Neural cell (in vitro differentiated cells): ENCODE measurements around the gene NFIA. TPM values are rescaled to one million over a fixed set of nuclear protein-coding genes. Genes with fewer than 3 reads are reported as not detected.

Experiments used
- H2AFZ ChIP-seq: fragments of 200-600, 300-800 bp; sonication (generic), shearing (Covaris generic); 2 replicates; pipeline ENCODE4 v1.6.0; 2014; ENCODE audit warnings: low read depth, mild to moderate bottlenecking, antibody characterized with exemption, low read length, moderate library complexity
- H3F3A ChIP-seq: fragments of 200-600 bp; shearing (Covaris generic); 2 replicates; pipeline ENCODE4 v1.6.1; 2016; ENCODE audit warnings: mild to moderate bottlenecking, moderate library complexity, mixed read lengths, antibody characterized with exemption, low read length; ENCODE audit not compliant: insufficient read depth, poor library complexity, severe bottlenecking
- H3K27ac ChIP-seq: fragments of 200-600, 300-800 bp; sonication (generic), shearing (Covaris generic); 2 replicates; pipeline ENCODE4 v1.5.1; 2014; ENCODE audit warnings: mild to moderate bottlenecking, low read length, moderate library complexity
- H3K27me3 ChIP-seq: fragments of 300-800, 200-600 bp; sonication (generic), shearing (Covaris generic); 2 replicates; pipeline ENCODE4 v1.6.0; 2014; ENCODE audit warnings: mild to moderate bottlenecking, low read depth, low read length, moderate library complexity; ENCODE audit not compliant: insufficient read depth
- H3K36me3 ChIP-seq: fragments of 300-800, 200-600 bp; sonication (generic), shearing (Covaris generic); 2 replicates; pipeline ENCODE4 v1.5.1; 2014; ENCODE audit warnings: mild to moderate bottlenecking, antibody characterized with exemption, low read length, moderate library complexity; ENCODE audit not compliant: insufficient read depth
- H3K4me2 ChIP-seq: fragments of 300-800, 200-600 bp; sonication (generic), shearing (Covaris generic); 2 replicates; pipeline ENCODE4 v1.6.0; 2014; ENCODE audit warnings: mild to moderate bottlenecking, low read length
- H3K4me3 ChIP-seq: fragments of 300-800, 200-600 bp; sonication (generic), shearing (Covaris generic); 2 replicates; pipeline ENCODE4 v1.5.1; 2014; ENCODE audit warnings: mild to moderate bottlenecking, low read length, moderate library complexity
- H3K79me2 ChIP-seq: fragments of 200-600 bp; shearing (Covaris generic); replicated peaks from 2 replicates; pipeline ENCODE4 v1.6.0; 2014; ENCODE audit warnings: mild to moderate bottlenecking, low read length, moderate library complexity; ENCODE audit not compliant: insufficient read depth
- H3K9ac ChIP-seq: fragments of 300-800, 200-600 bp; sonication (generic), shearing (Covaris generic); 2 replicates; pipeline ENCODE4 v1.6.1; 2016; ENCODE audit warnings: mild to moderate bottlenecking, low read length, mixed read lengths
- H3K9me2 ChIP-seq: fragments of 200-600 bp; shearing (Covaris generic); 2 replicates; pipeline ENCODE4 v1.6.1; 2016; ENCODE audit warnings: mild to moderate bottlenecking, low read length, mixed read lengths; ENCODE audit not compliant: insufficient read depth
- H3K9me3 ChIP-seq: fragments of 200-600, 300-800 bp; sonication (generic), shearing (Covaris generic); 2 replicates; pipeline ENCODE4 v1.6.1; 2016; ENCODE audit warnings: mild to moderate bottlenecking, mixed run types, low read length, moderate library complexity, mixed read lengths
- H4K20me1 ChIP-seq: fragments of 200-600 bp; shearing (Covaris generic); 2 replicates; pipeline ENCODE4 v1.6.1; 2016; ENCODE audit warnings: mild to moderate bottlenecking, mixed run types; ENCODE audit not compliant: insufficient read depth
- EP300 ChIP-seq: fragments of 450-650 bp; conservative IDR thresholded peaks from 2 replicates; pipeline ENCODE4 v1.6.1; 2014; ENCODE audit warnings: antibody characterized with exemption, mild to moderate bottlenecking, moderate library complexity; ENCODE audit not compliant: poor library complexity, severe bottlenecking
- EZH2 ChIP-seq: fragments of 200-600, 300-800 bp; shearing (Covaris generic), sonication (generic); IDR thresholded peaks from 2 replicates; pipeline ENCODE4 v1.6.1; 2014; ENCODE audit warnings: antibody characterized with exemption, low read length, borderline replicate concordance, mild to moderate bottlenecking; ENCODE audit not compliant: insufficient read depth, poor library complexity, severe bottlenecking
- MXI1 ChIP-seq: fragments of 450-650 bp; conservative IDR thresholded peaks from 2 replicates; pipeline ENCODE4 v1.6.1; 2014; ENCODE audit warnings: antibody characterized with exemption, mild to moderate bottlenecking; ENCODE audit not compliant: poor library complexity, severe bottlenecking
- POLR2AphosphoS5 ChIP-seq: IDR thresholded peaks from 2 replicates; pipeline ENCODE4 v1.6.1; 2012
- RAD21 ChIP-seq: fragments of 450-650 bp; conservative IDR thresholded peaks from 2 replicates; pipeline ENCODE4 v1.6.1; 2014; ENCODE audit warnings: antibody characterized with exemption, mild to moderate bottlenecking, moderate library complexity
- REST ChIP-seq: IDR thresholded peaks from 2 replicates; pipeline ENCODE4 v1.6.1; 2012; ENCODE audit warnings: borderline replicate concordance
- SMC3 ChIP-seq: fragments of 450-650 bp; conservative IDR thresholded peaks from 2 replicates; pipeline ENCODE4 v1.6.1; 2014; ENCODE audit warnings: antibody characterized with exemption, mild to moderate bottlenecking, moderate library complexity; ENCODE audit not compliant: poor library complexity
- TAF1 ChIP-seq: IDR thresholded peaks from 2 replicates; pipeline ENCODE4 v1.6.1; 2012; ENCODE audit warnings: low read depth
- polyA plus RNA-seq: library from polyadenylated mRNA; depleted of rRNA; stranded (reverse); fragments of >200 nt; gene quantifications from 2 replicates; pipeline ENCODE4 v1.2.3, GENCODE V29; 2014
- TF ChIP-seq, protein P1 (sequence below): fragments of 450-650 bp; IDR thresholded peaks from 2 replicates; pipeline ENCODE4 v1.5.1; 2014; ENCODE audit warnings: antibody characterized with exemption, mild to moderate bottlenecking, moderate library complexity; ENCODE audit not compliant: poor library complexity, severe bottlenecking

The NFIA gene
- polyA plus RNA-seq, 1 donor from 2014 or later = 0.47 TPM

GRCh38 chr1:61132645-61133334, 50.4 kb downstream of the NFIA start:
- no peaks in the 10 kb centered on the region for H3K9me3 ChIP-seq
- no peaks in the 10 kb centered on the region for H3K27me3 ChIP-seq
- H4K20me1 ChIP-seq = no peaks in the 10 kb centered on the region
- no peak overlapping the region for H3K4me3 ChIP-seq
- no peak overlapping the region for H3K9ac ChIP-seq
- no peaks in the 10 kb centered on the region for H3K36me3 ChIP-seq
- no peak for TF ChIP-seq RAD21
- TF ChIP-seq TAF1 = no peak
- no peak for TF ChIP-seq EP300
- no peak for TF ChIP-seq POLR2AphosphoS5
- no peak for TF ChIP-seq SMC3
- no peak for TF ChIP-seq REST
- TF ChIP-seq MXI1 = no peak
- TF ChIP-seq EZH2 = no peak
- TF ChIP-seq, protein P1, sequence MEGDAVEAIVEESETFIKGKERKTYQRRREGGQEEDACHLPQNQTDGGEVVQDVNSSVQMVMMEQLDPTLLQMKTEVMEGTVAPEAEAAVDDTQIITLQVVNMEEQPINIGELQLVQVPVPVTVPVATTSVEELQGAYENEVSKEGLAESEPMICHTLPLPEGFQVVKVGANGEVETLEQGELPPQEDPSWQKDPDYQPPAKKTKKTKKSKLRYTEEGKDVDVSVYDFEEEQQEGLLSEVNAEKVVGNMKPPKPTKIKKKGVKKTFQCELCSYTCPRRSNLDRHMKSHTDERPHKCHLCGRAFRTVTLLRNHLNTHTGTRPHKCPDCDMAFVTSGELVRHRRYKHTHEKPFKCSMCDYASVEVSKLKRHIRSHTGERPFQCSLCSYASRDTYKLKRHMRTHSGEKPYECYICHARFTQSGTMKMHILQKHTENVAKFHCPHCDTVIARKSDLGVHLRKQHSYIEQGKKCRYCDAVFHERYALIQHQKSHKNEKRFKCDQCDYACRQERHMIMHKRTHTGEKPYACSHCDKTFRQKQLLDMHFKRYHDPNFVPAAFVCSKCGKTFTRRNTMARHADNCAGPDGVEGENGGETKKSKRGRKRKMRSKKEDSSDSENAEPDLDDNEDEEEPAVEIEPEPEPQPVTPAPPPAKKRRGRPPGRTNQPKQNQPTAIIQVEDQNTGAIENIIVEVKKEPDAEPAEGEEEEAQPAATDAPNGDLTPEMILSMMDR = no peak
- H3K9me2 ChIP-seq = peaks cover 3% of the 10 kb centered on the region
- no peaks in the 10 kb centered on the region for H3F3A ChIP-seq
- H2AFZ ChIP-seq = no peak overlapping the region
- no peaks in the 10 kb centered on the region for H3K79me2 ChIP-seq
- H3K4me2 ChIP-seq = no peak overlapping the region
- no peak overlapping the region for H3K27ac ChIP-seq

DNA sequence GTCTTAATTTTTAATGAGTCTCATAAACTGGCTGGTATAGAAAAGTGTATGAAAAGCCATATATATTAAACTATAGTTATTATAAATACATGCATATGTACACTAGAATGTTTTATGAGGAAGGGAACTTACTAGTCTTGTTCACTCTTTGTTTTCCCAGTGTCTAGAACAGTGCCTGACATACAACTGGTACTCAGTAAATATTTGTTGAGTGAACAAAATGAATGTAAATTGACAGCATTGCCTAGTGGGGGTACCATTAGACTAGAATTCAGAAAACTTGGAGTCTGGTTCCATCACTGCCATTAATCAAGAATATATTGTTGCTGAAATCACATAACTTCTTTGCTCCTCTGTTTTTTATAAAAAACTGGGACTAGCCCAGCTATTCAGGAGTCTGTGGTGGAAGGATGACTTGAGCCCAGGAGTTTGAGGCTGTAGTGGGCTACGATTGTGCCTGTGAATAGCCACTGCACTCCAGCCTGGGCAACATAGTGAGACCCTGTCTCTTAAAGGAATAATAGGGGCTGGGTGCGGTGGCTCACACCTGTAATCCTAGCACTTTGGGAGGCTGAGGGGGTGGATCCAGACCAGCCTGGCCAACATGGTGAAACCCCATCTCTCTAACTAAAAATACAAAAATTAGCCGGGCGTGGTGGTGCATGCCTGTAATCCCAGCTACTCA, 51.1 kb downstream of the NFIA start:
- no peak overlapping the region for H3K4me2 ChIP-seq

More for the DNA sequence above, 51.1 kb downstream of the NFIA start:
- Histone ChIP-seq H3K9me2 (peaks cover 3% of the 10 kb centered on the region), H3K4me3 (no peak overlapping the region), H3K9ac (no peak overlapping the region), H3F3A (no peaks in the 10 kb centered on the region), H4K20me1 (no peaks in the 10 kb centered on the region), H3K27me3 (no peaks in the 10 kb centered on the region), H3K36me3 (no peaks in the 10 kb centered on the region), H3K9me3 (no peaks in the 10 kb centered on the region), H2AFZ (no peak overlapping the region), H3K27ac (no peak overlapping the region), H3K79me2 (no peaks in the 10 kb centered on the region)
- TF ChIP-seq EZH2 (no peak), SMC3 (no peak), POLR2AphosphoS5 (no peak), REST (no peak), RAD21 (no peak), EP300 (no peak)
